Measurements from ENCODE around the gene UBASH3B.

The UBASH3B gene

DNA sequence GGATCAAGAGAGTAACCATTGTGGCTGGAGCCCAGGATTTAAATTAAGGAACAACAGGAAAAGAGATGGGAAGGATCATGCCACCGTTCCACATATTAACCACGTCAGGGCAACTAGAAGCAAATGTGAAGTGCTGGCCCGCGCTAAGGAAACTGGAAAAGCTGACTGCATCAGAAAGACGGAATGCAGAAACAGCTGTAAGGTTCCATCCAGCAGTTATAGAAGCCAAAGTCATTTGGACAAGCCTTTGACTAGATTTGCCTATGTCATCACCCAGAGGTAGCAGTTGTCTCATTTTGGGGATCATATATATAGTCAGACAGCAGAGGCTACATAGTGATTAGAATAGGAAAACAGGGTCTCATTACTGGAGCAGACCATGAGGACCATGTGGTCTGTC lies 139.8 kb downstream of the UBASH3B start:
- TF ChIP-seq, protein P1, sequence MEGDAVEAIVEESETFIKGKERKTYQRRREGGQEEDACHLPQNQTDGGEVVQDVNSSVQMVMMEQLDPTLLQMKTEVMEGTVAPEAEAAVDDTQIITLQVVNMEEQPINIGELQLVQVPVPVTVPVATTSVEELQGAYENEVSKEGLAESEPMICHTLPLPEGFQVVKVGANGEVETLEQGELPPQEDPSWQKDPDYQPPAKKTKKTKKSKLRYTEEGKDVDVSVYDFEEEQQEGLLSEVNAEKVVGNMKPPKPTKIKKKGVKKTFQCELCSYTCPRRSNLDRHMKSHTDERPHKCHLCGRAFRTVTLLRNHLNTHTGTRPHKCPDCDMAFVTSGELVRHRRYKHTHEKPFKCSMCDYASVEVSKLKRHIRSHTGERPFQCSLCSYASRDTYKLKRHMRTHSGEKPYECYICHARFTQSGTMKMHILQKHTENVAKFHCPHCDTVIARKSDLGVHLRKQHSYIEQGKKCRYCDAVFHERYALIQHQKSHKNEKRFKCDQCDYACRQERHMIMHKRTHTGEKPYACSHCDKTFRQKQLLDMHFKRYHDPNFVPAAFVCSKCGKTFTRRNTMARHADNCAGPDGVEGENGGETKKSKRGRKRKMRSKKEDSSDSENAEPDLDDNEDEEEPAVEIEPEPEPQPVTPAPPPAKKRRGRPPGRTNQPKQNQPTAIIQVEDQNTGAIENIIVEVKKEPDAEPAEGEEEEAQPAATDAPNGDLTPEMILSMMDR (IDR thresholded peaks at IDR 0.05; ENCODE audit: low read depth, low read length) = no peak
- H3K4me3 ChIP-seq (ENCODE audit: low read depth, low read length) = no peak overlapping the region

DNA sequence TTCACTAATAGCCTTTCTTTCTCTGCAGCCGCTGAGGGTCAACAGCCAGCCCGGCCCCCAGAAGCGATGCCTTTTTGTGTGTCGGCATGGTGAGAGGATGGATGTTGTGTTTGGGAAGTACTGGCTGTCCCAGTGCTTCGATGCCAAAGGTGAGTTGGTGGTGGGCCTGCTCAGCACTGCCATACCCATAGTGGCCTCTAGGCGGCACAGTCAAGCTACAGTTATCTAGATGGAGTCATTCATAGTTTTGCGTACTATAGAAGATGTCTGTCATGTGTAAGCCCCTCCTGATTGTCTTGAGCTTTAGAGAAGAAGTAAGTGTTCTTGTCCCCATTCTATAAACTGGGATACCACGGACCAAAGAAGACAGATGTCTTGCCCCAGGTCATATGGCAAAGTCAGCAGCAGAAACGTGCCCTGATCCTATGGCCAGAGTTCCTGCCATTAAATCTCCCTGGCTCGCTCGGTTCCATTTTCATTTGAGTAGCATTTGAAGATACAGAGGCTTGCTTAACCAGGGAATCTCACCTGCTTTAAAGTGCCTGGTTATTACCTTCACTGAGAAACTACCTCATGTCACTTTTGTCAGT lies 140.7 kb downstream of the UBASH3B start:
- TF ChIP-seq, protein P1 (IDR thresholded peaks at IDR 0.05; ENCODE audit: low read depth, low read length) = peak; percentile 85
- no peak overlapping the region for H3K4me3 ChIP-seq (ENCODE audit: low read depth, low read length)

DNA sequence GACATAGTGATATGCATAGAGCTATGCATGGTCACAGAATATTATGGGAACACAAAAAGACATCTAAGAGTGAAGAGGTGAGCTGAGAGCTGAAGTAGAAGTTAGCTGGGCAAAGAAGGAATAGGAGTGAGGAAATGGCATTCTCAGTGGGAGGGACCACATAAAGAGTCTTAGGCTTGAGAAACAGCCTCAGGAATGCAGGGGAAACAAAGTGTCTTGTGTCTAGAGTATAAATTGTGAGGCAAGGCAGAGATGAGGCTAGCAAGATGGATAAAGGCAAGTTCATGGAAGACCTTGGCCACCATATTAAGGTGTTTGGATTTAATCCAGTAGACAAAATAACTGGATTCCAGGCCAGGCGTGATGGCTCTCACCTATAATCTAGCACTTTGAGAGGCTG lies 142.1 kb downstream of the UBASH3B start:
- TF ChIP-seq, protein P1 (IDR thresholded peaks at IDR 0.05; ENCODE audit: low read depth, low read length) = no peak
- H3K4me3 ChIP-seq (ENCODE audit: low read depth, low read length) = no peak overlapping the region

DNA sequence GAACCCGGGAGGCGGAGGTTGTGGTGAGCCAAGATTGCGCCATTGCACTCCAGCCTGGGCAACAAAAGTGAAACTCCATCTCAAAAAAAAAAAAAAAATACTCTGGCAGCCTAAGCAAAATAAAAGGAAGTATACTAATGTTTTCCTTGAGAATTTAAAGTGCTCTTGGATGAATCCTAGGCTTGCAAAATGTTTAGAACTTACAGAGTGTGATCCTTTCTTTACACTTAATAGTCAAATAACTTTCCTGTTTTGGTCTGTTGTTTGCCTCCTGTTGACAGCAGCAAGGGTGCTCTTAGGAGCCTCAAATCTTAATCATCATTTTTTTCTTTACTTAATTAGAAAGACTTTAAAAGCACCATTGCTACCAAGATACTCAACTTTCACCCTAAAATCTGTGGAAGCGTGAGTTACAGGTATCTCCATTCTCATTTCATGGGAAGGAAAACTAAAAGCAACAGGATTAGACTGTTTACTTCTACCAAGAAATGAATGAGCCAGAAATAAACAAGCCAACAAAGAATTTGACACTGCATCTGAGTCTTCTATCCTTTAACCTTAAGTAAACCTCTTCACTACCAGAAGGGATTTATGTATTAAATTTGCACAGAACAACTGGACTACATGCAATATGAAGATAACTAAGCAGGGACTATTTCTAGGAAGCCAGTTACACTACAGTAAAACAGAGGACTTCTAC lies 144.0 kb downstream of the UBASH3B start:
- TF ChIP-seq, protein P1 (IDR thresholded peaks at IDR 0.05; ENCODE audit: low read depth, low read length) = no peak
- no peak overlapping the region for H3K4me3 ChIP-seq (ENCODE audit: low read depth, low read length)

DNA sequence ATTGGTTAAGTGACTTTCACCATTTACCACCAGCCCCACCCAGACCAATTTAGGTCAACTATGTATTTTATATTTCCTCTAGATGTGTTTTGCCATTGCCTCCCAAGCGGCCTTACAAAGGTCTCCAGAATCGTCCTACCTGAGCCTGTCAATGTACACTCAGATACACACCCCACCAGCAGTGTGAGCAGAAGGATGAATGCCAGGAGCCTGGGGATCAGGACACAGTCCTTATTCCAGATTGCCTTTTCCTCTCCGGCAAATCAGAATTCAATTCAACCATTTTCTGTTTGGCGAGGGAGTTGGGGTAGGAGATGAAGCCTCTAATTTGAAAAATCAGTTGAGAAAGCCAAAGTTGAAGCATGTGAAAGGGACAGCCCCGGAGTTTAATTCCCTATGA lies 147.4 kb downstream of the UBASH3B start:
- TF ChIP-seq, protein P1 (IDR thresholded peaks at IDR 0.05; ENCODE audit: low read depth, low read length) = no peak
- H3K4me3 ChIP-seq (ENCODE audit: low read depth, low read length) = no peak overlapping the region

DNA sequence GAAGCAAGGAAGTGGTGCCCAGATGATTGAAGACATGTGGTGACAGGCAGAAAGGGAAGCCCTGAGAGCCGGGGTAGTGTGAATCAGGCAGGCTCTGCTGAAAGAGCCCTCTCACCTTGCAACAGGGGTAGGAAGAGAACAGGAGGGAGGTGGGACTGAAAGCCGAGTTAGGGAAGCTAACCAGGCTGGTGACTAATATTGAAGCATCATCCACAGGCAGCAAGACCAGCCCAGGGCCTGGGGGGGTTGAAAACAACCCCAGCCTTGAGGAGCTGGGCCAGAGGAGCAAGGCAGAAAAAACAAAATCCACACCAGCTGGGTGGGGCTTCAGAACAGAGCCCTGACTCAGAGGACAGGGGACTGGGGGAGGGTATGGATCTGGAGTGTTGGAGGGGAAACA lies 147.8 kb downstream of the UBASH3B start:
- H3K4me3 ChIP-seq (ENCODE audit: low read depth, low read length) = no peak overlapping the region
- TF ChIP-seq, protein P1 (IDR thresholded peaks at IDR 0.05; ENCODE audit: low read depth, low read length) = no peak

DNA sequence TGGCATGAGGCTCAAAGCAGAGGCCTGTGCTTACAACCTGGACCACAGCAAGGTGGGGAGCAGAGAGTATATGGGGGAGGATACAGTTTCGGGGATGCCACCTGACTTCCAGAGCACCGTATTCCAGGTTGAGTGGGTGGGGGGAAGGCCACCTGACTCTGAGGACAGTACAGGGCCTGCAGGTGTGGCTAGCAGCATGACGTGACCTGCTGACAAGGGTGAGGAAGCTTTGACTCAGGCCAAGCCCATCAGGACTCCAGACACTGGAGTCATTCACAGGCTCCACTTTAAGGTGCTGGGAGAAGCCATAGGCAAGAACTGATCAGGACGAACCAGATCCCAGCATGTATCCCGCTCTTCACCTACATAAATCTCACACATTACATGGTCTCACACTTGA lies 148.2 kb downstream of the UBASH3B start:
- H3K4me3 ChIP-seq (ENCODE audit: low read depth, low read length) = no peak overlapping the region
- TF ChIP-seq, protein P1 (IDR thresholded peaks at IDR 0.05; ENCODE audit: low read depth, low read length) = no peak

Data from WI38 (cell line).